GM18867 (cell line): ENCODE results near the gene PSPN.
"Not testable (repeated sequence)": the region's sequence is repeated elsewhere in the genome, so short reads cannot be mapped to it uniquely, and the experiment has no call there.

Experiments used
- ATAC-seq: cut with Tn5 transposase; IDR thresholded peaks from one replicate; pipeline ENCODE4 v1.9.1; 2021; ENCODE audit warnings: mild to moderate bottlenecking, moderate library complexity; ENCODE audit not compliant: unreplicated experiment

The PSPN gene

GRCh38 chr19:6373813-6374108 is 2.0 kb downstream of the PSPN start:
- ATAC-seq: no peak

- ATAC-seq: peak; percentile 55
These were observed 2.5 kb downstream of the PSPN start for GRCh38 chr19:6373096-6373812.

GRCh38 chr19:6372594-6373095 is 3.1 kb downstream of the PSPN start, which contains the start of gene ALKBH7:
Gene ALKBH7 (plus strand): TSS chr19:6372794. CDS start chr19:6372821, 27 bp downstream.
- peak; percentile 67 for ATAC-seq

GRCh38 chr19:6364353-6364752 is 11.4 kb downstream of the PSPN start:
- ATAC-seq: no peak

GRCh38 chr19:6362351-6362801 is 13.4 kb downstream of the PSPN start:
- no peak for ATAC-seq

GRCh38 chr19:6362027-6362350 is 13.7 kb downstream of the PSPN start:
- ATAC-seq: no peak

- not testable (repeated sequence) for ATAC-seq
These were observed 14.9 kb downstream of the PSPN start for GRCh38 chr19:6360857-6361216.

- ATAC-seq: not testable (repeated sequence)
These were observed 15.3 kb downstream of the PSPN start for GRCh38 chr19:6360445-6360844.

GRCh38 chr19:6359568-6360341 is 16.0 kb downstream of the PSPN start:
- no peak for ATAC-seq

- ATAC-seq: no peak
These were observed 17.7 kb downstream of the PSPN start for GRCh38 chr19:6358003-6358402.

- ATAC-seq: no peak
These were observed 18.6 kb downstream of the PSPN start for GRCh38 chr19:6357174-6357573.

GRCh38 chr19:6355321-6356040 is 20.3 kb downstream of the PSPN start:
- not testable (repeated sequence) for ATAC-seq

GRCh38 chr19:6354098-6354674 is 21.5 kb downstream of the PSPN start:
- no peak for ATAC-seq

- ATAC-seq: no peak
These were observed 23.2 kb downstream of the PSPN start for GRCh38 chr19:6352381-6353165.

GRCh38 chr19:6350688-6351087 is 25.0 kb downstream of the PSPN start:
- ATAC-seq: no peak

GRCh38 chr19:6349271-6349670 is 26.5 kb downstream of the PSPN start:
- not testable (repeated sequence) for ATAC-seq

- no peak for ATAC-seq
These were observed 32.3 kb downstream of the PSPN start for GRCh38 chr19:6343462-6343861.

- ATAC-seq: no peak
These were observed 35.1 kb downstream of the PSPN start for GRCh38 chr19:6340493-6341201.

GRCh38 chr19:6334490-6335285 is 41.0 kb downstream of the PSPN start:
- no peak for ATAC-seq
